BLaER1 (cell line): ENCODE measurements around the gene GON4L.
"Not testable (repeated sequence)": the region's sequence is repeated elsewhere in the genome, so short reads cannot be mapped to it uniquely, and the experiment has no call there.

Source experiments
- H3K27ac ChIP-seq: shearing (Covaris generic); formaldehyde crosslinking; 2 replicates; pipeline ENCODE4 v1.8.1; 2022
- H3K27me3 ChIP-seq: shearing (Covaris generic); formaldehyde crosslinking; 2 replicates; pipeline ENCODE4 v1.8.1; 2022
- H3K36me3 ChIP-seq: shearing (Covaris generic); formaldehyde crosslinking; 2 replicates; pipeline ENCODE4 v1.8.1; 2022
- H3K4me1 ChIP-seq: shearing (Covaris generic); formaldehyde crosslinking; 2 replicates; pipeline ENCODE4 v1.8.1; 2022
- H3K4me2 ChIP-seq: shearing (Covaris generic); formaldehyde crosslinking; 2 replicates; pipeline ENCODE4 v1.8.1; 2022
- H3K4me3 ChIP-seq: shearing (Covaris generic); formaldehyde crosslinking; 2 replicates; pipeline ENCODE4 v1.8.1; 2022
- H3K9ac ChIP-seq: shearing (Covaris generic); formaldehyde crosslinking; 2 replicates; pipeline ENCODE4 v1.8.1; 2022
- H3K9me3 ChIP-seq: shearing (Covaris generic); formaldehyde crosslinking; 2 replicates; pipeline ENCODE4 v1.8.1; 2022
- H4K20me1 ChIP-seq: shearing (Covaris generic); formaldehyde crosslinking; 2 replicates; pipeline ENCODE4 v1.8.1; 2022
- Cebpa-rat ChIP-seq: shearing (Covaris generic); IDR thresholded peaks from 2 replicates; pipeline ENCODE4 v1.8.1; 2022

The GON4L gene

GRCh38 chr1:155794605-155795245, 62.3 kb downstream of the GON4L start:
- H3K27ac ChIP-seq = no peak overlapping the region

GRCh38 chr1:155793213-155793612, 63.8 kb downstream of the GON4L start:
- Histone ChIP-seq H3K36me3 (peaks cover 86% of the 10 kb centered on the region), H3K4me2 (no peak overlapping the region), H3K9me3 (no peaks in the 10 kb centered on the region), H3K4me1 (peaks cover 7% of the 10 kb centered on the region; the same call in 1 of the 2 replicates), H4K20me1 (peaks cover 10% of the 10 kb centered on the region), H3K4me3 (no peak overlapping the region), H3K27me3 (no peaks in the 10 kb centered on the region), H3K9ac (no peak overlapping the region), H3K27ac (no peak overlapping the region)
- TF ChIP-seq Cebpa-rat = no peak

More at GRCh38 chr1:155794605-155795245, 62.3 kb downstream of the GON4L start:
- Histone ChIP-seq H3K9ac (no peak overlapping the region), H3K9me3 (no peaks in the 10 kb centered on the region), H3K4me3 (no peak overlapping the region), H3K4me1 (no peaks in the 10 kb centered on the region), H3K36me3 (peaks cover 93% of the 10 kb centered on the region), H3K27me3 (no peaks in the 10 kb centered on the region), H4K20me1 (peaks cover 10% of the 10 kb centered on the region), H3K4me2 (no peak overlapping the region)
- no peak for TF ChIP-seq Cebpa-rat

GRCh38 chr1:155777582-155777981, 79.4 kb downstream of the GON4L start:
- H4K20me1 ChIP-seq = 0 out of 2 replicates have a peak, but pooled peaks cover under 1% of the 10 kb centered on the region
- no peak overlapping the region for H3K9ac ChIP-seq
- H3K9me3 ChIP-seq = no peaks in the 10 kb centered on the region
- no peak for TF ChIP-seq Cebpa-rat
- peaks cover 98% of the 10 kb centered on the region for H3K36me3 ChIP-seq
- no peak overlapping the region for H3K4me3 ChIP-seq
- no peaks in the 10 kb centered on the region for H3K4me1 ChIP-seq
- H3K27ac ChIP-seq = no peak overlapping the region
- H3K27me3 ChIP-seq = no peaks in the 10 kb centered on the region
- no peak overlapping the region for H3K4me2 ChIP-seq

- no peaks in the 10 kb centered on the region for H3K27me3 ChIP-seq
- peaks cover 99% of the 10 kb centered on the region for H3K36me3 ChIP-seq
- H3K9ac ChIP-seq = no peak overlapping the region
- H3K9me3 ChIP-seq = no peaks in the 10 kb centered on the region
- TF ChIP-seq Cebpa-rat = no peak
- H3K4me3 ChIP-seq = no peak overlapping the region
- no peaks in the 10 kb centered on the region for H3K4me1 ChIP-seq
- H3K27ac ChIP-seq = no peak overlapping the region
- H4K20me1 ChIP-seq = peaks cover 4% of the 10 kb centered on the region; the same call in 1 of the 2 replicates
- H3K4me2 ChIP-seq = no peak overlapping the region
Measured at GRCh38 chr1:155776414-155776813, 80.6 kb downstream of the GON4L start.

GRCh38 chr1:155773221-155773620, 83.8 kb downstream of the GON4L start:
- H3K4me3 ChIP-seq = no peak overlapping the region
- no peaks in the 10 kb centered on the region for H3K4me1 ChIP-seq
- TF ChIP-seq Cebpa-rat = no peak
- no peaks in the 10 kb centered on the region for H3K27me3 ChIP-seq
- no peak overlapping the region for H3K27ac ChIP-seq
- no peak overlapping the region for H3K4me2 ChIP-seq
- H4K20me1 ChIP-seq = peaks cover 32% of the 10 kb centered on the region; the same call in 1 of the 2 replicates
- no peak overlapping the region for H3K9ac ChIP-seq
- peaks cover 99% of the 10 kb centered on the region for H3K36me3 ChIP-seq
- H3K9me3 ChIP-seq = no peaks in the 10 kb centered on the region

- no peak overlapping the region for H3K27ac ChIP-seq
- no peaks in the 10 kb centered on the region for H3K9me3 ChIP-seq
- no peak overlapping the region for H3K4me2 ChIP-seq
- H3K27me3 ChIP-seq = no peaks in the 10 kb centered on the region
- peaks cover 68% of the 10 kb centered on the region for H4K20me1 ChIP-seq
- peaks cover 26% of the 10 kb centered on the region for H3K4me1 ChIP-seq
- H3K36me3 ChIP-seq = peaks cover 93% of the 10 kb centered on the region
- TF ChIP-seq Cebpa-rat = no peak
- H3K9ac ChIP-seq = no peak overlapping the region
- no peak overlapping the region for H3K4me3 ChIP-seq
Measured at GRCh38 chr1:155769257-155769656, 87.8 kb downstream of the GON4L start.

- H3K4me2 ChIP-seq, H3K9ac ChIP-seq, H3K9me3 ChIP-seq, H3K27me3 ChIP-seq, H3K4me3 ChIP-seq, H3K27ac ChIP-seq: not testable (repeated sequence)
- H3K4me1 ChIP-seq = peaks cover 26% of the 10 kb centered on the region
- H3K36me3 ChIP-seq = peaks cover 95% of the 10 kb centered on the region
- H4K20me1 ChIP-seq = peaks cover 85% of the 10 kb centered on the region
Measured at GRCh38 chr1:155767399-155767989, 89.5 kb downstream of the GON4L start.

GRCh38 chr1:155763989-155764388, 93.0 kb downstream of the GON4L start:
- H3K4me2 ChIP-seq, H3K9ac ChIP-seq, H3K9me3 ChIP-seq, H3K27ac ChIP-seq, H3K27me3 ChIP-seq, H3K4me3 ChIP-seq: not testable (repeated sequence)
- H3K4me1 ChIP-seq = peaks cover 26% of the 10 kb centered on the region
- peaks cover 95% of the 10 kb centered on the region for H3K36me3 ChIP-seq
- H4K20me1 ChIP-seq = peaks cover 77% of the 10 kb centered on the region

GRCh38 chr1:155763090-155763815, 93.8 kb downstream of the GON4L start:
- H3K36me3 ChIP-seq = peaks cover 95% of the 10 kb centered on the region
- not testable (repeated sequence) for H3K4me2 ChIP-seq, H3K4me3 ChIP-seq

GRCh38 chr1:155761736-155762405, 95.1 kb downstream of the GON4L start:
- no peak overlapping the region for H3K27ac ChIP-seq
- no peaks in the 10 kb centered on the region for H3K9me3 ChIP-seq
- no peak overlapping the region for H3K4me3 ChIP-seq
- no peak overlapping the region for H3K9ac ChIP-seq
- H3K4me1 ChIP-seq = peaks cover 23% of the 10 kb centered on the region
- H3K36me3 ChIP-seq = peaks cover 90% of the 10 kb centered on the region
- peaks cover 60% of the 10 kb centered on the region for H4K20me1 ChIP-seq
- H3K4me2 ChIP-seq = no peak overlapping the region
- TF ChIP-seq Cebpa-rat = no peak
- no peaks in the 10 kb centered on the region for H3K27me3 ChIP-seq

More at GRCh38 chr1:155763090-155763815, 93.8 kb downstream of the GON4L start:
- Histone ChIP-seq H3K4me1 (peaks cover 26% of the 10 kb centered on the region), H4K20me1 (peaks cover 70% of the 10 kb centered on the region)
- H3K9me3 ChIP-seq, H3K9ac ChIP-seq, H3K27ac ChIP-seq, H3K27me3 ChIP-seq: not testable (repeated sequence)
